ENCODE measurements around the gene ACHE.

- no peak for TF ChIP-seq CTCF (conservative IDR thresholded peaks at IDR 0.05; ENCODE audit: low read length)
- no peak for TF ChIP-seq EZH2phosphoT487 (IDR thresholded peaks at IDR 0.05; ENCODE audit: borderline replicate concordance, low read depth, low read length)
These were observed 31.3 kb downstream of the ACHE start for GRCh38 chr7:100864263-100864845.

Data from OCI-LY7 (cell line).